Body of pancreas (tissue), 4 donors: ENCODE measurements around the gene LCN15. TPM values are rescaled to one million over a fixed set of nuclear protein-coding genes. Genes with fewer than 3 reads are reported as not detected.
"Not testable (repeated sequence)": the region's sequence is repeated elsewhere in the genome, so short reads cannot be mapped to it uniquely, and the experiment has no call there.

Source experiments
- ATAC-seq: fragments of 150-250 bp; one replicate; pipeline ENCODE4 v1.9.1; 2016
- DNase-seq, 4 donors: peaks; one replicate each; pipeline ENCODE4 v3.0.0-alpha.2; 2019
- H3K27ac ChIP-seq, 4 donors: fragments of 200-600 bp; sonication (generic); 1 replicate in 3 of 4; 2 replicates in 1 of 4; pipeline versions ENCODE4 v1.5.1 to v1.6.1; 2016 to 2019; ENCODE audit warnings: mild to moderate bottlenecking in 1 of 4, mixed read lengths in 1 of 4, moderate library complexity in 1 of 4
- H3K27me3 ChIP-seq, 2 donors: fragments of 200-600 bp; sonication (generic); one replicate each; pipeline ENCODE4 v1.6.0; 2016; ENCODE audit warnings: mild to moderate bottlenecking in 1 of 2
- H3K36me3 ChIP-seq, 2 donors: fragments of 200-600 bp; sonication (generic); replicated peaks in 1 of 2; 2 replicates each; pipeline ENCODE4 v1.5.1; 2016; ENCODE audit warnings: low read depth in 2 of 2; ENCODE audit not compliant: insufficient read depth in 1 of 2
- H3K4me1 ChIP-seq: fragments of 200-600 bp; sonication (generic); one replicate; pipeline ENCODE4 v1.6.0; 2016
- H3K4me3 ChIP-seq, 2 donors: fragments of 200-600 bp; sonication (generic); 1 replicate in 1 of 2; 2 replicates in 1 of 2; pipeline ENCODE4 v1.5.1; 2016 to 2019
- H3K9me3 ChIP-seq, 3 donors: fragments of 200-600 bp; sonication (generic); 1 replicate in 2 of 3; 2 replicates in 1 of 3; pipeline ENCODE4 v1.5.1; 2016
- CTCF ChIP-seq, 7 experiments: fragments of 450-650 bp in 4 of 7; fragments of 200-600 bp in 3 of 7; sonication (generic) in 3 of 7; IDR thresholded peaks; one replicate each; pipeline ENCODE4 v1.5.1; 2016 to 2019; ENCODE audit warnings: antibody characterized with exemption in 7 of 7
- POLR2A ChIP-seq, 3 donors: fragments of 450-650 bp; IDR thresholded peaks; one replicate each; pipeline ENCODE4 v1.6.1; 2016; ENCODE audit warnings: antibody characterized with exemption in 3 of 3, mild to moderate bottlenecking in 2 of 3
- WGBS, 2 donors: methylation state at CpG; one replicate each; pipeline ENCODE4 v1.1.5; 2017; 5-methylcytosine and 5-hydroxymethylcytosine counted together
- intact Hi-C: fragments of 100-400 bp; cut with DNase I; formaldehyde crosslinking; loops from one replicate; pipeline ENCODE4 v1.15.1; 2023
- total RNA-seq, 2 donors: library from RNA; depleted of rRNA; stranded (reverse); fragments of >200 nt; gene quantifications; one replicate each; pipeline ENCODE4 v1.1.0, GENCODE V29; 2016

Gene LCN15
- total RNA-seq, 2 donors from 2014 or later, result not detected

- Histone ChIP-seq H3K36me3 (no peaks in the 10 kb centered on the region), H3K27me3 (no peaks in the 10 kb centered on the region), H3K27ac (no peak overlapping the region), H3K4me1 (no peaks in the 10 kb centered on the region), H3K9me3 (peaks cover 0 to 6% (median 0%) of the 10 kb centered on the region in 3 donors), H3K4me3 (no peak overlapping the region)
- TF ChIP-seq CTCF (IDR thresholded peaks at IDR 0.05), result no peak
- TF ChIP-seq POLR2A (IDR thresholded peaks at IDR 0.05), result no peak
- DNase-seq (no peak), ATAC-seq (no peak)
- intact Hi-C loops, result no loop called here
- 90 to 91% methylated on average over 16 to 18 of the region's 18 CpGs for WGBS, 2 donors
These were observed 7.5 kb downstream of the LCN15 start for GRCh38 chr9:136756836-136757235.

- H3K4me1 ChIP-seq, result no peaks in the 10 kb centered on the region
- no peak overlapping the region for H3K4me3 ChIP-seq
- WGBS, 2 donors, result 83 to 88% methylated on average over 4 of the region's 4 CpGs
- H3K27me3 ChIP-seq, result no peaks in the 10 kb centered on the region
- ATAC-seq, result no peak
- H3K9me3 ChIP-seq, result peaks cover 0 to 6% (median 0%) of the 10 kb centered on the region in 3 donors
- intact Hi-C loops, result no loop called here
- no peaks in the 10 kb centered on the region for H3K36me3 ChIP-seq
- no peak for DNase-seq
- TF ChIP-seq CTCF (IDR thresholded peaks at IDR 0.05) (no peak), POLR2A (IDR thresholded peaks at IDR 0.05) (no peak)
- no peak overlapping the region for H3K27ac ChIP-seq
These were observed 8.2 kb downstream of the LCN15 start for GRCh38 chr9:136756134-136756438.

- H3K4me3 ChIP-seq, H3K9me3 ChIP-seq, H3K27me3 ChIP-seq, H3K4me1 ChIP-seq, H3K36me3 ChIP-seq, intact Hi-C loops, ATAC-seq, H3K27ac ChIP-seq, DNase-seq: not testable (repeated sequence)
- WGBS, 2 donors, result 85 to 92% methylated on average over 6 to 22 of the region's 22 CpGs
These were observed 8.8 kb downstream of the LCN15 start for GRCh38 chr9:136755302-136756133.

GRCh38 chr9:136754626-136755301 lies 9.6 kb downstream of the LCN15 start:
- no peak overlapping the region for H3K27ac ChIP-seq
- 76 to 89% methylated on average over 10 to 11 of the region's 24 CpGs for WGBS, 2 donors

More at GRCh38 chr9:136754626-136755301, 9.6 kb downstream of the LCN15 start:
- TF ChIP-seq POLR2A (IDR thresholded peaks at IDR 0.05) (no peak), CTCF (IDR thresholded peaks at IDR 0.05) (no peak)
- H3K4me3 ChIP-seq, result no peak overlapping the region
- no peaks in the 10 kb centered on the region for H3K27me3 ChIP-seq
- H3K4me1 ChIP-seq, result no peaks in the 10 kb centered on the region
- H3K36me3 ChIP-seq, result no peaks in the 10 kb centered on the region
- H3K9me3 ChIP-seq, result peaks cover 0 to 6% (median 0%) of the 10 kb centered on the region in 3 donors
- intact Hi-C loops, result no loop called here
- no peak for DNase-seq
- ATAC-seq, result no peak
